Endothelial cell of umbilical vein (primary cell): Measurements from ENCODE around the gene PCGF6.

Experiments
- CTCF ChIP-seq, 2 donors: IDR thresholded peaks; 1 replicate in 1 of 2; 2 replicates in 1 of 2; pipeline ENCODE4 v1.5.1; 2011; ENCODE audit warnings: low read length in 2 of 2, mild to moderate bottlenecking in 2 of 2, moderate library complexity in 2 of 2, control low read depth in 1 of 2, inconsistent platforms in 1 of 2, low read depth in 1 of 2; ENCODE audit not compliant: insufficient read depth in 1 of 2; ENCODE audit errors: extremely low read depth in 1 of 2
- EZH2 ChIP-seq: IDR thresholded peaks from 2 replicates; pipeline ENCODE4 v1.6.1; 2012; ENCODE audit warnings: borderline replicate concordance, low read depth, mild to moderate bottlenecking, moderate library complexity, low read length, inconsistent platforms; ENCODE audit not compliant: severe bottlenecking
- MAX ChIP-seq: IDR thresholded peaks from 2 replicates; pipeline ENCODE4 v1.6.1; 2011; ENCODE audit not compliant: insufficient read depth, insufficient read length
- POLR2AphosphoS5 ChIP-seq: IDR thresholded peaks from 2 replicates; pipeline ENCODE4 v1.6.1; 2012; ENCODE audit warnings: low read depth, mild to moderate bottlenecking, control low read depth, low read length, moderate library complexity; ENCODE audit not compliant: insufficient read depth

- TF ChIP-seq CTCF (IDR thresholded peaks at IDR 0.05; ENCODE audit: extremely low read depth in 1 of 2, insufficient read depth in 1 of 2, low read depth in 1 of 2, low read length in 2 of 2): no peak
- no peak for TF ChIP-seq EZH2
- no peak for TF ChIP-seq POLR2AphosphoS5
- TF ChIP-seq MAX: no peak
These were observed 2.3 kb upstream of the PCGF6 start for GRCh38 chr10:103353281-103353680.
